GM19193 (cell line): ENCODE results near the gene CMTM3.

Experiments used
- POLR2A ChIP-seq: IDR thresholded peaks from 4 replicates; pipeline ENCODE4 v1.6.1; 2011; ENCODE audit not compliant: insufficient read depth, insufficient read length; ENCODE audit errors: extremely low read depth

The CMTM3 gene

DNA sequence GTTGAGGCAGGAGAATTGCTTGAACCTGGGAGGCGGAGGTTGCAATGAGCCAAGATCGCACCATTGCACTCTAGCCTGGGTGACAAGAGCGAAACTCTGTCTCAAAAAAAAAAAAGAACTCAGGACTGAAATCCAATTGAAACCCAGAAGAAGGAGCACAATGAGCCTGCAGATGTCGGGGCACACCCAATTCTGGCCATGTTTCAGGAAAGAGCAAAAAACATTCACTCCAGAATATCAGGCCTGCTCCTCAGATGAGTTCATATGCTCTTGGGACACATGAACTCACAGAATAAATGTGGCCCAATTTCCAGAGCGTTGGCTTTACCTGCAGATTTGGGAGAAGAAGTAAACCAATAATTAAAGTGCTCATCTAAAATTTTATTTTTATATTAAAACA, 28.2 kb upstream of the CMTM3 start:
- TF ChIP-seq POLR2A: no peak

DNA sequence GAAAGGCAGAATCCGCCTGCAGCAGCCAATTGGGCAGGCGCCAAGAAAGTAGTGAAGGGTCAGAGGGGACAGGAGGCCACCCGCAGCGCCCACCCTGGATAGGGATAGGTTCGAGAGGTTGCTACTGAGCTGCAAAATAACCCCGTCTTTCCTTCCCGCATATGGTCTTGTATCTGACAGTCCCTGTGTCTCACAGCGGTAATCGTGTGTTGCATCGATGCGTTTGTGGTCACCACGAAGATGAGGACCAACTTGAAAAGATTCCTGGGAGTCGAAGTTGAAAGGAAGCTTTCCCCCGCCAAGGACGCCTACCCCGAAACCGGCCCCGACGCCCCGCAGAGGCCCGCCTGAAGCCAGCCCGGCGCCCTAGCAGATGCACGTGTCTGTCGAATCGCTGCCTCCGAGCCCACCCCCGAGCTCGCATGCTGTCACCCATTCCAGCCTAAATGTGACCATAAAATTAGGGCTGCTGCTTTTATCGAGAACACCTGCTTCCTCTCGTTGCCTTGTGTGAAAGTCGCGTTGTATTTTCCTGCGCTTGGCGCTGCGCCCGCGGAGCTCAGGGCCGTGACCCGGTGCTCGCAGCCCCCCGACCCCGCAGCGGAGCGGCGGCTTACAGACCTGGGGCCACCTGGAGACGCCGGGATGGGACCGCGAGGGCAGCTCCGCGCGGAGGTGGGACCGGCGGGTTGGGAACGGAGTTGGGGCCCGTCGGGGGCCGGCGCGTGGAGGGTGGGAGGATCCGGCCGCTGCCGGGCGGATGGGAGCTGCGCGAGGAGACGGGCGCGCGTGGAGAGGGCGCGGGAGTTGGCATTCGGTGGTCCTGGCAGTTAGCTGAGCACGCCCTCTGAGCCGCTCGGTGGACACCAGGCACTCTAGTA, 25.6 kb upstream of the CMTM3 start, which contains the start of gene CMTM2:
Gene CMTM2 (plus strand): TSS at position 813 of the 881 bp plus-strand sequence. CDS start 145 bp downstream, outside the sequence.
- no peak for TF ChIP-seq POLR2A

DNA sequence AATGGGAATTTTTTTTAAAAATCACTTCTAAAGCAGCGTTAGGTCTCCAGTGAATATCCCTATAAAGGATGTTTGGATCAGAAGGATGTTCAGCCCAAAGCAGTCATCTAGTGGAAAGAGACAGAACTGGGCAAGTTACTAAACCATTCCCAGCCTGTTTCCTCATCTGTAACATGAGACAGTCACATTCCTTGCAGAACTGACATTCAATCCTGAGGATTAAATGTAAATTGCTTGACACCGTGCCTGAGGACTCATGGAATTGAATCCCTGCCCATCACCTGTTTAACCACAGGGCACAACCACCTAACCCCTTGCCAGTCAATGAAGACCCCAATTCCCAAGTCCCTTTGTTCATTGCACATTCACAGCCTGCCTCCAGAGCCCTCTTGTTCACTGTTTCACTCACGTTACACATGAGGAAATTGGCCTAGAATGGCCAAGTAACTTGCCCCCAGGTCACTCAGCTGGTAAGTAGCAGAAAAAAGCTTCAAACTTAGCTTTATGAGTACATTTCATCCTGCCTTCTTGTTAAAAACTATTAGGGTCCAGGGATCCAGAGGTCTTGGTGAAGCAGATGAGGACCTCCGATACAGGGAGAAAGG, 23.8 kb upstream of the CMTM3 start:
- no peak for TF ChIP-seq POLR2A

DNA sequence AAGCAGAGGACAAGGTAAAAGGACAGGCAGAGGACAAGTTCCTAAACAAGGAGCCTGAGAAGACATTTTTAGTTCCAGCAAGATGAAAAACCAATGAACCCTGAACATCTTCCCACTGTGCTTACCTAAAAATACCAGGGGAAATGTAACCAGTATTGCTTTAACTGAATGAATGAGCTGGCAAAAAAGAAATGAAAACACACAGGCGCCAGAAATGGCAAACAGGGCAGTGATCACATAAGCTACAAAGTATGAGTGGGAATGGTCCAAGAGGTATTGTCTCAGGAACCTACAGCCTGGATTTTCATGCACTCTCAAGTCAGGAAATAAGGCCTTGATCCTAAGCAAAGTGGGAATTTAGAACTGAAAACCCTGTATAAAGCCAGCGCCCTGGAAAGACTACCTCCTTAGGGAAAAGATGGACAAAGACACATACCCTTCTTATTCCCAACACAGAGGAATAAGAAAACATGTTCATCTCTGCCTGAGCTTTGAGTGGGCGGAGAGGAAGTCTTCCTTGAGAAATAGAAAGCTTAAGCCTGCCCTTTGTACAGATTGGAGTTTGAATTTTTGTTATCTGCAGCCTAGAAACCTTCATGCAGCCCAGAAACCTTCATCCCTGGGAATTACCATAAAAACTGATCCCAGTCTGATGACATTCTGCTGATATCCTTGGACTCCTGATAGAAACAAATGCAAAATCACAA, 23.1 kb upstream of the CMTM3 start:
- no peak for TF ChIP-seq POLR2A

DNA sequence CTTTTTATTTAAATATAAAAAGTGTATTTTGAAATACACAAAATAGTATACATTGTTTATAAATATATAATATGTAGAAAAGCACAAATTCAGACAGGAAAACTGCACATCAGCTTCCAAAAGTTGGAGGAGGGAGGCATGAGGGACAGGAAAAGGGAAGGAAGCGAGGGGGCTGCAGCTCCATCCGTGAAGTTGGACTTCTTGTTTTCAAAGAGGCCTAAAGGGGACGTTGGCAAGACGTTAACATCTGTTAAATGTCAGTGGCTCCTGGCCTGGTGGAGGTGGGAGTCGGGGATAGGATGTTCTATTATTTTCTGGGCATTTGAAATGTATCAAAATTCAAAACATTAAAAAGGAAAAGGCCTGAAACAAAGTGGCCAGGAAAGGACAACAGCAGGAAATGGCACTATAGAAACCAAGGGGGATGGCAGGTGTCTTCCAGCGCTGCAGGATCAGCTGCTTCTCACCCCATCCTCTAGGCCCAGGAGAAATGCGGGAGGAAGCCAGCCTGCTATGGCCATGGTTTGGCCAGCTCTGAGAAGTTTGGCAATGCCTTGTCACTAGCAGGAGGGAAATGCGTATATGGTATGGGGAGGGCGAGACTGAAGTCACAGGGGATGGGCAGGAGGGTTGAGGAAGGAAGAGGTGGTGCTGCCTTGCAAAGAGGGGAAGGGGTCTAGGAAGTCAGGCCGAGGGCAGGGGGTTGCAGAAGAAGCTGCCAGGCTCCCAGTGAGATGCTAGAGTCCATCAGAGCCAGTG, 18.8 kb upstream of the CMTM3 start:
- no peak for TF ChIP-seq POLR2A

DNA sequence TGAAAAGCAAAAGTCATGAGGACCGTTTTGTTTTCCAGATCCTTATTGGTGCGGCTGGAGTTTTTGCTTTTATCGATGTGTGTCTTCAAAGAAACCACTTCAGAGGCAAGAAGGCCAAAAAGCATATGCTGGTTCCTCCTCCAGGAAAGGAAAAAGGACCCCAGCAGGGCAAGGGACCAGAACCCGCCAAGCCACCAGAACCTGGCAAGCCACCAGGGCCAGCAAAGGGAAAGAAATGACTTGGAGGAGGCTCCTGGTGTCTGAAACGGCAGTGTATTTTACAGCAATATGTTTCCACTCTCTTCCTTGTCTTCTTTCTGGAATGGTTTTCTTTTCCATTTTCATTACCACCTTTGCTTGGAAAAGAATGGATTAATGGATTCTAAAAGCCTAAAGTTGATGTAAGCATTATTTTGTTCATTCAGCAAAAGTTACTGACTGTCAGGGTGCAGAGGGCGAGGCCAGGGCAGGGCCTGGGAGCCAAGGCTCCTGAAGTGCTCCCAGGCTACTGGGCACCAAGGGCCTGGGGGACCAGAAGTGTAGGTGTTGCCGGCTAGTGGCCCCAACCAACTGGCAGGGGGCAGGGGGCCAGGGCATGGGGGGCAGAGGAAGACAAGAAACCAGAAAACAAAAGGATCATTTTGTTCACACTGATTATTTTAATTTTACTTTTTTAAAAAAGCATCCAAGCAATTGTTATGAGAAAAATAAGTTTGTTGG, 16.5 kb upstream of the CMTM3 start:
- no peak for TF ChIP-seq POLR2A

DNA sequence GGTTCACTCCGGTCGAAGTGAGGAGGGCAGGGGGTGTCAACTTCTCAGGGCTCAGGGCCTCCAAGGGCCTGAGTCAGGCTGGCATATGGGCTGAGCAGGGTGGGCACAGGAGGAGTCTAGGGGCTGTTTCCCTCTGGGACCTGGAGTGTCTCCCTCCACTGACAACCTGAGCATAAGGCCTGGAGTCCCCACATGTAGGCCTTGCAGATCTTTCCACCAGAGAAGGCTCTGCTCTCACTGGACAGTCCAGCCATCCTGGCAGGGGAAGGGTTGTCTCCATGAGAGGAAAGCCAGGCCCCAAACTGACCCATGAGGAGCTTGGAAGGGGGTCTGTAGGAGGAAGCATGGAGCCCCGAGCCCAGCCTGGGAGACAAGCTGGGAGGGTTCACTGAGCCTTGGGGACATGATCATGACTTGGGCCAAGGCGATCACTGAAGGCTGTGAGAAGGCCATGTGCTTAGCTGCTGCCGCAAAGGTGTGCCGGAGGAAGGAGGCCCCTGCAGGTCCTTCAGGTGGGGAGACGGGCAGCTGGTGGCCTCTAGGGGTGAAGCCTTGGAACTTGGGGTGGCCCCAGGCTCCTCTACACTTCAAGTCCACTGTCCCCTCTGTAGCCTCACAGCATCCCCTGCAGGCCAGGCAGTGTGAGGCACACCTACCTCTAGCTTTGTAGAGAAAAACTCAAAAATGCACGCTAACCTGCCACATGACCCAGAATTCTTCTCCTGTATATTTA, 15.4 kb upstream of the CMTM3 start:
- TF ChIP-seq POLR2A: no peak

- no peak for TF ChIP-seq POLR2A
Measured at GRCh38 chr16:66590322-66590721, 14.2 kb upstream of the CMTM3 start.

DNA sequence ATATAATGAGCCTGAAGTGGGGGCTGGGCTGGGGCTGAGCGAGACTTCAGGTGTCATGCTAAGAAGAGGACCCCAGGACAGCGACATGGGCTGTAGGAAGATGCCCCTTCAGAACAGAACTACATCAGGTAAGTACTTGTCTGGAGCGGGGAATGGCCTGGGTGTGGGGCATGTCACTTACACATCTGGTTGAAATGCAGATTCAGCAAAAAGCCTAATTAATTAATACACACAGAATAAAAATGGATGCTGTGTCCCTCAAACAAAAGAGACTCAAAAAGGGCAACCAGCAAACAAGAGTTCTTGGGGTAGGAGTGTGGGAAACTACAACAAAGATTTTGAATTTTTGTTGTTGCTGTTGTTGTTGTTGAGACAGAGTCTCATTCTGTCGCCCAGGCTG, 13.5 kb upstream of the CMTM3 start:
- TF ChIP-seq POLR2A: no peak

DNA sequence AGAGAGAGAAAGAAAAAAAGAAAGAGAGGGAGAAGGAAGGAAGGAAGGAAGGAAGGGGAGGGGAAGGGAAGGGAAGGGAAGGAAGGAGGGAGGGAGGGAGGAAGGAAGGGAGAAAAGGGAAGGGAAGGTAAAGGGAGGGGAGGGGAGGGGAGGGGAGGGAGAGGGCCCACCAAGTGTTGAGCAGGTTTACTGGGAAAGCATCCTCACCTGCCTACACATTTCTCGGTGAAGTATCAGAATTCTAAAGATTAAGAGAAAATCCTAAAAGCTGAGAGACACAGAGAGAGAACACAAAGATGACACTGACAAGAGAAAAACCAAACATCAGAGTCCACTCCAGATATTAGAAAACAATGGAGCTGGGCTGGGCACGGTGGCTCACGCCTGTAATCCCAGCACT, 12.3 kb upstream of the CMTM3 start:
- no peak for TF ChIP-seq POLR2A

- no peak for TF ChIP-seq POLR2A
Measured at GRCh38 chr16:66592814-66593213, 11.7 kb upstream of the CMTM3 start.

- no peak for TF ChIP-seq POLR2A
Measured at GRCh38 chr16:66594739-66595138, 9.8 kb upstream of the CMTM3 start.

DNA sequence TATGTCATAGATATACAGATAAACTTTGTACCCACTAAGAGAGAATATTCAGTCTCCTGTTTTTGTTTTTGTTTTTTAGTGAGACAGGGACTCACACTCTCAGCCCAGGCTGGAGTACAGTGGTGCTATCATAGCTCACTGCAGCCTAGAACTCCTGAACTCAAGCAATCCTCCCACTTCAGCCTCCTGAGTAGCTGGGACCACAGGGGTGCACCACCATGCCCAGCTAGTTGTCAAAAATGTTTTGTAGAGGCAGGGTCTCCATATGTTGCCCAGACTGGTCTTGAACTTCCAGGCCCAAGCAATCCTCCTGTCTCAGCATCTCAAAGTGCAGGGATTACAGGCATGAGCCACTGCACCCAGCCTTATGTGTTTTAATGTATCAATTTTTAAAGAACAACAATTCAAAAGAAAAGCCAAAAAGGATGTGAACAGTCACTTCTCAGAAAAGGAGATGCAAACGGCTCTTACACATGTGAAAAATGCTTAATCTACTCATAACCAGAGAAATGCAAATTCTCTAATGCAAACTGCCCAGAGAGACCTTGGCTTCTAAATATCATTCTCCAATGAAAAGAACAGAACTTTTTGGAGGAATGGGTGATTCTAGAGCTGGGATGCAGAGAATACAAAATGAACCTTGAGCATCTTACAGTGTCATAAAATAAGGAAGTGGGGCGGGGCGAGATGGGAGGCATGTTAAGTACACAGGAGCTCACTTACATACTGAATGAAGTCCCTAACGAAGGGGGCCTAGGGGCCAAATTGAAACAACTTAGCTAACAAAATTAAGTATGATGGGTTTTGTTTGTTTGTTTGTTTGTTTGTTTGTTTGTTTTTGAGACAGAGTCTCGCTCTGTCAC, 7.3 kb upstream of the CMTM3 start:
- TF ChIP-seq POLR2A: no peak

GRCh38 chr16:66598111-66598510, 6.4 kb upstream of the CMTM3 start:
- TF ChIP-seq POLR2A: no peak
